ENCODE data around the gene PHACTR1. TPM values are rescaled to one million over a fixed set of nuclear protein-coding genes. Genes with fewer than 3 reads are reported as not detected.

PHACTR1 gene
- total RNA-seq, 6 experiments from 2014 or later, result 0.20 to 3.5 (median 0.93) TPM

- intact Hi-C loops (cut with DNase I), result no loop called here
- no peaks in the 10 kb centered on the region for H3K27me3 ChIP-seq
- no peaks in the 10 kb centered on the region for H3K9me3 ChIP-seq
- DNase-seq (no peak), ATAC-seq (no peak)
- TF ChIP-seq CTCF (IDR thresholded peaks at IDR 0.05), result no peak
- no peak for TF ChIP-seq POLR2A (IDR thresholded peaks at IDR 0.05)
- WGBS (ENCODE audit: insufficient coverage, low coverage, low lambda C conversion rate, missing lambda C conversion rate), result 80% methylated on average over 1 of the region's 1 CpG
- no peaks in the 10 kb centered on the region for H3K4me1 ChIP-seq
- H3K4me3 ChIP-seq, result no peak overlapping the region
- no peak overlapping the region for H3K27ac ChIP-seq
- H3K36me3 ChIP-seq, result no peaks in the 10 kb centered on the region
These were observed 23.4 kb upstream of the PHACTR1 start for GRCh38 chr6:12693122-12693521.

GRCh38 chr6:12698298-12698697, 18.3 kb upstream of the PHACTR1 start:
- ATAC-seq (no peak), DNase-seq (no peak)
- TF ChIP-seq CTCF (IDR thresholded peaks at IDR 0.05) (no peak), POLR2A (IDR thresholded peaks at IDR 0.05) (no peak)
- intact Hi-C loops (cut with DNase I), result no loop called here
- Histone ChIP-seq H3K9me3 (no peaks in the 10 kb centered on the region), H3K36me3 (no peaks in the 10 kb centered on the region), H3K27me3 (peaks cover 0 to 5% of the 10 kb centered on the region in 2 donors), H3K4me1 (no peaks in the 10 kb centered on the region), H3K27ac (no peak overlapping the region), H3K4me3 (no peak overlapping the region)
- 75% methylated on average over 4 of the region's 4 CpGs for WGBS (ENCODE audit: insufficient coverage, low coverage, low lambda C conversion rate, missing lambda C conversion rate)

GRCh38 chr6:12704946-12705345, 11.6 kb upstream of the PHACTR1 start:
- Histone ChIP-seq H3K4me3 (no peak overlapping the region), H3K4me1 (no peaks in the 10 kb centered on the region), H3K27ac (no peak overlapping the region), H3K27me3 (peaks cover 0 to 5% of the 10 kb centered on the region in 2 donors), H3K36me3 (no peaks in the 10 kb centered on the region), H3K9me3 (no peaks in the 10 kb centered on the region)
- intact Hi-C loops (cut with DNase I), result no loop called here
- 29% methylated on average over 1 of the region's 1 CpG for WGBS (ENCODE audit: insufficient coverage, low coverage, low lambda C conversion rate, missing lambda C conversion rate)
- no peak for ATAC-seq
- no peak for DNase-seq
- TF ChIP-seq CTCF (IDR thresholded peaks at IDR 0.05) (no peak), POLR2A (IDR thresholded peaks at IDR 0.05) (no peak)

- intact Hi-C loops (cut with DNase I), result no loop called here
- ATAC-seq (no peak), DNase-seq (no peak)
- Histone ChIP-seq H3K9me3 (no peaks in the 10 kb centered on the region), H3K27ac (no peak overlapping the region), H3K36me3 (no peaks in the 10 kb centered on the region), H3K4me3 (no peak overlapping the region), H3K4me1 (no peaks in the 10 kb centered on the region), H3K27me3 (no peaks in the 10 kb centered on the region)
- 78% methylated on average over 1 of the region's 1 CpG for WGBS (ENCODE audit: insufficient coverage, low coverage, low lambda C conversion rate, missing lambda C conversion rate)
- TF ChIP-seq POLR2A (IDR thresholded peaks at IDR 0.05) (no peak), CTCF (IDR thresholded peaks at IDR 0.05) (no peak)
These were observed 7.5 kb upstream of the PHACTR1 start for GRCh38 chr6:12709116-12709515.
